ENCODE data around the gene IGDCC3. TPM values are rescaled to one million over a fixed set of nuclear protein-coding genes. Genes with fewer than 3 reads are reported as not detected.

The IGDCC3 gene
- total and polyA plus RNA-seq, 2 donors from 2014 or later = 0.22 to 0.49 TPM

- no peak for FAIRE-seq
- H3K27ac ChIP-seq (ENCODE audit: low read depth in 2 of 2, low read length in 2 of 2) = no peak overlapping the region
- no peak overlapping the region for H3K9ac ChIP-seq (ENCODE audit: low read length in 3 of 3)
Observed at GRCh38 chr15:65390447-65390846, 12.6 kb upstream of the IGDCC3 start.

GRCh38 chr15:65389226-65389625 is 11.4 kb upstream of the IGDCC3 start:
- no peak for TF ChIP-seq CTCF (IDR thresholded peaks at IDR 0.05; ENCODE audit: borderline replicate concordance, extremely low read depth, insufficient read depth)
- H3K9me3 ChIP-seq (ENCODE audit: control insufficient read depth in 2 of 3, insufficient read depth in 1 of 3, low read length in 3 of 3) = no peaks in the 10 kb centered on the region
- peaks cover 0 to 13% (median 5%) of the 10 kb centered on the region in 3 donors for H3K4me1 ChIP-seq (ENCODE audit: control insufficient read depth in 2 of 3, insufficient read depth in 2 of 3, low read depth in 1 of 3, low read length in 3 of 3)
- peaks cover 0 to 2% (median 0%) of the 10 kb centered on the region in 3 donors for H3K36me3 ChIP-seq (ENCODE audit: control insufficient read depth in 2 of 3, insufficient read depth in 3 of 3, low read length in 3 of 3)
- no peaks in the 10 kb centered on the region for H3K27me3 ChIP-seq (ENCODE audit: control insufficient read depth, insufficient read depth, low read length)
- intact Hi-C loops (cut with DNase I) = loop anchor here (5.0 kb wide), 1 partner anchor 72 kb away; no protein-coding TSS in a partner anchor
- no peak overlapping the region for H3K4me3 ChIP-seq (ENCODE audit: low read length in 3 of 3)
- DNase-seq (peak in 1 of 5 donors; percentile 22), FAIRE-seq (no peak)
- H3K9ac ChIP-seq (ENCODE audit: low read length in 3 of 3) = no peak overlapping the region
- H3K27ac ChIP-seq (ENCODE audit: low read depth in 2 of 2, low read length in 2 of 2) = no peak overlapping the region

More at GRCh38 chr15:65390447-65390846, 12.6 kb upstream of the IGDCC3 start:
- no peak overlapping the region for H3K4me3 ChIP-seq (ENCODE audit: low read length in 3 of 3)
- H3K36me3 ChIP-seq (ENCODE audit: control insufficient read depth in 2 of 3, insufficient read depth in 3 of 3, low read length in 3 of 3) = peaks cover 0 to 2% (median 0%) of the 10 kb centered on the region in 3 donors
- H3K27me3 ChIP-seq (ENCODE audit: control insufficient read depth, insufficient read depth, low read length) = peaks cover 3% of the 10 kb centered on the region
- H3K9me3 ChIP-seq (ENCODE audit: control insufficient read depth in 2 of 3, insufficient read depth in 1 of 3, low read length in 3 of 3) = no peaks in the 10 kb centered on the region
- intact Hi-C loops (cut with DNase I) = no loop called here
- no peak for TF ChIP-seq CTCF (IDR thresholded peaks at IDR 0.05; ENCODE audit: borderline replicate concordance, extremely low read depth, insufficient read depth)
- H3K4me1 ChIP-seq (ENCODE audit: control insufficient read depth in 2 of 3, insufficient read depth in 2 of 3, low read depth in 1 of 3, low read length in 3 of 3) = peaks cover 0 to 3% (median 2%) of the 10 kb centered on the region in 3 donors
- no peak for DNase-seq

GRCh38 chr15:65388306-65389080 is 10.7 kb upstream of the IGDCC3 start:
- peaks cover 0 to 13% (median 5%) of the 10 kb centered on the region in 3 donors for H3K4me1 ChIP-seq (ENCODE audit: control insufficient read depth in 2 of 3, insufficient read depth in 2 of 3, low read depth in 1 of 3, low read length in 3 of 3)
- H3K4me3 ChIP-seq (ENCODE audit: low read length in 3 of 3) = no peak overlapping the region
- TF ChIP-seq CTCF (IDR thresholded peaks at IDR 0.05; ENCODE audit: borderline replicate concordance, extremely low read depth, insufficient read depth) = no peak
- intact Hi-C loops (cut with DNase I) = loop anchor here (5.0 kb wide), 1 partner anchor 71 kb away; no protein-coding TSS in a partner anchor
- H3K27ac ChIP-seq (ENCODE audit: low read depth in 2 of 2, low read length in 2 of 2) = no peak overlapping the region
- H3K27me3 ChIP-seq (ENCODE audit: control insufficient read depth, insufficient read depth, low read length) = no peaks in the 10 kb centered on the region
- H3K9ac ChIP-seq (ENCODE audit: low read length in 3 of 3) = no peak overlapping the region
- DNase-seq = peak in 1 of 5 donors; percentile 63
- peaks cover 0 to 2% (median 0%) of the 10 kb centered on the region in 3 donors for H3K36me3 ChIP-seq (ENCODE audit: control insufficient read depth in 2 of 3, insufficient read depth in 3 of 3, low read length in 3 of 3)
- no peaks in the 10 kb centered on the region for H3K9me3 ChIP-seq (ENCODE audit: control insufficient read depth in 2 of 3, insufficient read depth in 1 of 3, low read length in 3 of 3)
- no peak for FAIRE-seq
